GM19438 (cell line): ENCODE results near the gene MRPS14.
"Not testable (repeated sequence)": the region's sequence is repeated elsewhere in the genome, so short reads cannot be mapped to it uniquely, and the experiment has no call there.

Experiments
- ATAC-seq: cut with Tn5 transposase; IDR thresholded peaks from one replicate; pipeline ENCODE4 v1.9.1; 2021; ENCODE audit warnings: low read depth; ENCODE audit not compliant: unreplicated experiment

MRPS14 gene

DNA sequence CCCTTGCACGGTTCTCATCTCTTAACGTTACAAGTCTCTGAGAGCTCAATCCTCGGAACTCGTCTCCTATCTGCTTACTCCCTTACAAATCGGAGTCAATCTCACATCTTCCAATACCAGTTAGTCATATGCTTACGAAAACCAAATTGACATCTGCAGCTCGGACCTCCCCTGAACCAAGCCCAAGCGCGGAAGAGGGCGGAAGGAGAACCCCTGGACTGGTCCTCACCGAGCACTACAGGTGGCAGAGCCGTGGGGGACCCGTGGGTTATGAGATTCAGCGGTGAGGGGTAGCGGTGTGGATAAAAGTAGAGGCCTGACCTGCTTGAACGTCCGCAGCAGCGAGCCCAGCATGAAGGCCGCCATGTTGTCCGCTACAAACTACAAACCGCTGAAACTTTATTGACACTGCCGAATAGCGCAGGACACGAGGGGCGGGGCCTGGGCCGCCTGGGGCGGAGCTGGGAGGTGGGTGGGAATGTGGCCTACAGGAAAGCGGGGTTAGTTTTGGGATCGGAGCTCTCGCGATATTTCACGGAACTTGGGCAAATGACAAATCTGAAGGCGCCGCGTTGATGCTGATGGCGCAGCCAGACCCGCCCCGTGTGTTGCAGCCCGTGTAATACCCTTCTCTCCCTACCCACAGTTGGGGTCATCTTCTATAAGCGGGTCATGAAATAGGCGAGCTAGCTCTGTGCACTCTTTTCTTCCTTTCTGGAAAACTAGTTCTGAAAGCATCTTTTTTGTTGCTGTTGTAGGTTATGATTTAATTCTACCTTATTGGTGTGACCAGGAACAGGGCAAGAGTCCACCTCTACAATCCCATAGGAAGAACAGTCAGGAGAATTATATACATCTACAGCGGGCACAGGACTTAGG, at the start of gene MRPS14:
Gene MRPS14, minus strand, starts transcription at position 383 of the 879 bp plus-strand sequence. Its CDS starts 17 bp downstream, at position 366.
- ATAC-seq = peak; percentile 96

DNA sequence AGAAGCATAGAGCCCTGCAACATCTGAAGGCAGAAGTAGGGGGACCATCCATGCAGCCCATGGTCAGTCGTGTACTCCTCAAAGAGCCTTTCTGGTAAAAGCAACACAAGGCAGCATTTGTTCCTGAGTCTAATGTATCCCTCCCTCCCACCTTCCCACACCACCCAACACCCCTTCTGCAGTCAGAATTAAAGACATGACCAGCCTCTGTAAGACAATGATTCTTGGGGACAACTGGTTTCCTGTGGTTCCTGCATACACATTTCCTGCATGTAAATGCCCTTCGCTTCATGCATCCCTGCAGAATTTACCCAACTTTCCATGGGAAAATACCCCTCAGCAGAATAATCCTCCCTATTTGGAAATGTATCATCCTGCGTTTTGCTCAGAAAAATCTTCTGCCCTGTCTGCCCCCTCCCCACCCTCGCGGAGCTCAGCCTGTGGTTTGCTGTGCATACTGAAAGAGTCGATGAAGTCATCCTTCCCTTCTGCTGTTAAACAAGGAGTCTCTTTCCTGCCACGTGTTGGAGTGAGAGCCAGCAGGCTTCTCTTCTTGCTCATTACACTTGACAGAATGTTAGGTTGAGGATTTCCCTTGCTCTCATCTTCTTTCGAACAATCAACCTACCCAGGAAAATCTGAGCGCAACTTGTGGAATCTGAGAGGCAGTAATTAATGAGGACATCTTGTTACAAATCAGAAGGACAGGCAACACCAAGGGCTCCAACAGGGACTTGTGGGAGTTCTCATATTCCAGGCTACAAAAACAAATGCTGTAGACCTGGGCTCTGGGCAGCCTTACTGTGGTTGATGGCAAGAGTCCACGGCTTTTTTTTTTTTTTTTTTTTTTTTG, 49.1 kb upstream of the MRPS14 start:
- ATAC-seq = peak; percentile 58

DNA sequence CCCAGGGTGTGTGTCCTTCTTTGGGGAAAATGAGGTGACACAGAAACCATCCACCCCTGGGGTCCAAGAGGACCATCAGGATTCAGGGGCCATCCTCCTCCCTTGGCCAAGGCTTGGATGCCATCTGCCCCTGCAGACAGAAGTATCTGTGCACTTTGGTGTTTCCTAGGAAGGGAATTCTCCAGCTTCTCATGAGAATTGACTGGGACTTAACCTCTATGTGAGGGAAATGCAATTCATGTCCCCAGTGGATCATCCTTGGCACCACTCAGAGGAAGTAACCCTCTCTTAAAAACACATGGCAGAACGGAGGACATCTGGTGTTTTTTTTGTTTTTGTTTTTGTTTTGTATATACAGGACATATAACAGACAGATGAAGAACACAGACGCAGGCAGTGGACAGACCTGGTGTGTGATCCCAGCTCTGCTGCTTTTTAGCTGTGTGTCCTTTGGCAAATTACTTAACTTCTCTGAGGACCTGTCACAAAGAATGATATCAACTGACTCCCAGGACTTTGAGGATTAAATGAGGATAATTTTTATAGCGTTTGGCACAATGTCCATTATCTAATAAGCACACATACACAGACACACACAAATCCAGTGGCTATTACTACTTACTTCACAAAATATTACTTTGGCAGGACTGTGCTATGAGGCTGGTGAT, 48.2 kb upstream of the MRPS14 start:
- no peak for ATAC-seq

DNA sequence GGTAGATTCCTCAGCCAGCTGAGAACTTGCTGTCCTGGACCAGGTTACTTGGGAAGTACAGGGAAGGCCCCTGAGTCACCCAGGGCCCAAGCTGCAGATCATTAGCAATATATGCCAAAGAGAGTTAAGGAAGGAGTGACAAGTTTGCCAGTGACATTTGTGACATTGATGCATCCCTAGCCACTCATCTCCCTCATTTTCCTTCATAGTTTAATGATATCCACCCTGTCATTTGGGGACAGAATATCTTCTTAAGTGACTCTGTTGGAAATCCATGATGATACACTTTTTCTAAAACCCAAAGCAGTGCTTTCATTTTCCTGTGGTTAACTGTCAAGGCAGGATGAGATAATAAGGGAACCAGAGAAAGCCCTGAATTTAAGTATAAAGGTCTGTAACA, 47.6 kb upstream of the MRPS14 start:
- ATAC-seq = no peak

DNA sequence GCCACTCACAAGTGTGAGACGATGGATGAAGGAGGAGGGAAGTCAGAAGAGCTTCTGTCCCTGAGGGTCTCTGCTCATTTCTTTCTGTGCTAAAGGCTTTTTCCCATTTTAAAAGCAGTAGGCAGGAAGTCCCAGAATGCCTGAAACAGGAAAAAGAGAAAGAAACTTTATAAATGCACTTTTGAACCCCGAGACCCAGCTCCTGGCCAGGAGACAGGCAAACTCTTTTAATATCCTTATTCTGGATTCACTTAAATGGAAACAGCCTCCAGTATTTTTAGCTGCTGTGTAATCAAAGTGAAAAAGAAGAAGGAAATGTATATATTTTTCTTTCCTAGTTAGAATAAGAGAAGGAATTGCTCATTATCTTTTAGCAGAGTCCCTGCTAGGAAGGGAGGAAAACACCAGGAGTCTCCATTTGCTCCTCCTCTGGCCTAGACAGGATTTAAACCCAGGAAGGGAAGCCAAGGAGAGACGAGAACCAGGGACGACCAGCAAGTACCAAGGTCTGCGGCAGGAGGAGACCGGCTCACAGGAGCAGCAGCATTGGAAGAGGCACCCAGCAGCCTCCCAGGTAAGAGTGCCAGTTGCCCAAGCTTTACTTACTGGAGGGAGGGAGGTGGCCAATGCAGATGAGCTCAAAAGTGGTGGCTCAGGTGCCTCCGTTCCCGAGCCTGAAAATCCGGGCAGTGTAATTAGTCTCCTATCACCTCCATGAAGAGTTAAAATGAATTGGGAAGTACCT, 44.3 kb upstream of the MRPS14 start, which contains the start of gene TNN:
Gene TNN, plus strand, starts transcription at position 472 of the 745 bp plus-strand sequence. CDS start 9,586 bp downstream, outside the sequence.
- no peak for ATAC-seq

DNA sequence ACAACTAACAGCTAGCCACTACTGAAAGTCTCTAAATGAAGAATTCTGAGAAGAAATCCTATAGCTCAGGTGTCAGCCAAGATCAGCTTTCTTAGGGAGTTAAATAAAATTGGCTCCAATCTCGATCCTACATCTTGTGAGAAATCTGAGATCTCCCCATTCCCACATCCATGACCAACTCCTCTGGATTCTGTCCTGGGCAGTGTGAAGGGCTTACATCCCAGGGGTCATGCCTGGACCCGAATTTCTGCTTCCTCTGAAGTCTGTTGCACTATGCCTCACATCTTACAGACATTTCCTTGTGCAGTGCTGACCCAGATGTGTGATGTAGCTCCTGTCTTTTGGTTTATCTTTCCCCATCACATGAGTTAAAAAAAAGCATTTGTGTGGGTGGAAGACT, 39.6 kb upstream of the MRPS14 start:
- ATAC-seq = no peak

DNA sequence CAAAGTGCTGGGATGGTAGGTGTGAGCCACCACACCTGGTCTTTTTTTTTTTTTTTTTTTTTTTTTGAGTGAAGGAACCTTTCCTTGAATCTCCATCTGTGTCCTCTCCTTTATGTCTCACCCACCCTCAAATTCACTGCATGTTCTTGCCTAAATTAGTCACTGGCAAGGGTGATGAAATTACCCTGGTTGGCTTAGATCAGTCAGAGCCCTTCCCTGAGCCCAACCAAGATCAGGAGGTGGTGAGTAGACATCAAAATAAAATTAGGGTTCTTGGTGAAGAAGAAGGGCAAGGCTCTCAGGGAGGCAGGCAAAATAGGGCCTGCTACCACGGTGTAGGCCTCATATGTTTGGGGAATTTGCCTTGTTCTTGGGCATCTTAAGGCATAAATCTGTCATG, 39.1 kb upstream of the MRPS14 start:
- ATAC-seq = no peak

DNA sequence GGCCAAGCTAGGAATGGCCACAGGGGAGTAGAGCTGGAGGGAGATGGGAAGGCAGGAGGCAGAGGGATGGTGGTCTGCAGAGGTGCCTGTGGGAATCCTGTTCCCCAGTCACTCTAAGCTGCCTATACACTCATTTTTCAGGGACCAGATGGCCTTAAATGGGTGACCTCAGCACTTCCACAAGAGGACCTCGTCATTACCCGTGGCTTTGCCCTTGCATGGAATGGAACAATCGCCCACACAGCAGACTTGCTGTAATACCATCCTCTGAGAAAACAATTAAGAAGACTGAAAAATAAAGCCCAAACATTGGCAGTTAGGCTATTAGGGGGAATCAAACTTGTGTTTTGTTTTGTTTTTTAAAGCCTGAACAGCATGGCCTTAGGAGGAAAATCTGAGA, 31.5 kb upstream of the MRPS14 start:
- ATAC-seq = no peak

DNA sequence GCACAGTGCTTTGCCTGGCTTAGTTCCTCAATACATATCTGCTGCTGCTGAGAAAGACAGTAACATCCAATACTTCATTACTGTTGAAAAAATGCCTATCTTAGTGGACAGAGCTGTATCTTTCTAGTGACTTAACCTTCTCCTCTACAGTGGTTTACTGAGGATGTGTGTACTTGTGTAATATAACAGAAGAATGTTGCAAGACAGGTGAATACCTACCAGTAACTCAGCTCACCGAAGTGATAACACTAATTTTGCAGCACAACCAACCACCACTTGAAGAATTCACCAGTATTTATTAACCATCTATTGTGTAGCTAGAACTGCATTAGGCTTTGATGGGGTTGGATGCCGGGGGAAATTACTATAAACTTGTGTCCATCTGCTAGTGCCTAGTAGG, 27.8 kb upstream of the MRPS14 start:
- no peak for ATAC-seq

DNA sequence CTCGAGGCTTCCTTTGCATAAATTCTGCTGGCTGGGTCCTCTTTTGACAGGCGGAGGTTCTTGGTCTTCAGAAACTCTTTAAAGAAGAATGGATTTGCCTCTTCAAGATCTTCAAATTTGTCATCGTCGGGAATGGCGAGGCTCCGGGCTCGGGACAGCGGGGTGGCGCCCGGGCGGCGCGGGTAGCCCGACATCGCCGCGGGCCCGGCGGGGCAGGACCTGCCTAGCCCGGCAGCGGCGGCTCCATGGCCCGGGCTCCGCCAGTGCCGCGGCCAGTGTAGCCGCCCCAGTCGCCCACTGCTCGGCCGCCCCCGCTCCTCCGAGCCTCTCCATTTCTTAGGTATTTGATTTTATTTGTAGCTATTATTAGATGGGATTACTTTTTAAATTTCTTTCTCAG, 22.3 kb upstream of the MRPS14 start:
- ATAC-seq = no peak

DNA sequence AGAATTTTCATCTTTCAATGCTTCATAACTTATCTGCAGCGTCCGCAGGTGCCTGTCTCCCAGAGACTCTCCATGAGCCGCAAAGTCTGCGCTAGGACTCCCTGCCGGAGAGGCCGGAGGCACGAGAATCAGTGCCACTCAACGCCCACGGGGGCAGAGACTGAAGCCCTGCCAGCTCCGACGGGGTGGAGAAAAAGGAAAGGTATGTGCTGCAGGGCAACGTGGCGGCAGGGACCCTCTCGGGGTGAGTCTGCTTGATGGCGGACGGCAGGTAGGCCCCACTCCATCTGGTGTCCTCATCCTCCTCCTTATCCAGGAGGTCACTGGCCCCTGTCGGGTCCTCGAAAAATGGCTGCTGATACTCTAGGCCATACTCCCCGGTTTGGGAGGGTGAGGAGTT, 21.9 kb upstream of the MRPS14 start:
- ATAC-seq = no peak

DNA sequence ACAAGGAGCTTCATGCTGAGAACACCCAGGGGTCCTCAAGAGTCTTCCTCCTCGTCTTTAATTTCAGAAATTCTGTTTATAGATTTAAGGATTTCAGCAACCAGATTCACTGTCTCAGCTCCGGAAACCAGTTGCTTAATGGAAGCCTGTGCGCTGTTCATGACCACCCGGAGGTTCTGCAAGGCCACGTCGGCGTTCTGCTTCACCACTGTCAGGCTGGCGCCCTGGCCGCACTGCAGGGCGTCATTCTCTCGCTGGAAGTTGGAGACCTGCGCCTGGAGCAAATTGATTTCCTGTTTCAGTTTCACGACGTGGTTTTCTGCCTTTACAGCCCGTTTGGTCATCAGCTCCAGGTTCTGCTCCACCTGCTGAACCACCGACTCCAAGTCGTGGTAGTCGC, 21.4 kb upstream of the MRPS14 start:
- ATAC-seq = not testable (repeated sequence)

DNA sequence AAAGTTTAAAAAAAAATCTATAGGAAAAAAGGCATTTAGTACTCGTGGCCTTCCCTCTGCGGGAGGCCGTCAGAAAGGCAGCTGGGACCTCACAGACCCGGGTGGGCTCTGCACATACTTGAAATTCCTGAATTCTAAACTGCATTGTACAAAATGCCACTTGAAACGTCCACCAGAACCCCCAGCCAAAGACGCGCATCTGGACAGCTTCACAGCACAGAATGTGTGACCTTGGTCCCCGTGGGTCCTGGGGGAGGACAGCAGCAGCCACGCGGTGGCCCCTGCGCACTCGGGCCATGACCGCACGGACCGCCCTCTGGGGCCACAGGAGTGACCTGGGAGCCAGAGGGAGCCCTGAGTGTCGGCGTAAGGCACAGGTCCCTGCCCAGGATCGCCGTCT, 20.6 kb upstream of the MRPS14 start:
- ATAC-seq = no peak

DNA sequence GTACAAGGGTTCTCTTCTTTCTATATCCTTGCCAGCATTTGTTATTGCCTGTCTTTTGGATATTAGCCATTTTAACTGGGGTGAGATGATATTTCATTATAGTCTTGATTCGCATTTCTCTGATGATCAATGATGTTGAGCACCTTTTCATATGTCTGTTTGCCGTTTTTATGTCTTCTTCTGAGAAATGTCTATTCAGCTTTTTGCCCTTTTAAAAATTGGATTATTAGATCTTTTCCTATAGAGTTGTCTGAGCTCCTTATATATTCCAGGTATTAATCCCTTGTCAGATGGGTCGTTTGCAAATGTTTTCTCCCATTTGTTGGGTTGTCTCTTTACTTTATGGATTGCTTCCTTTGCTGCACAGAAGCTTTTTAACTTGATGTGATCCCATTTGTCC, 19.4 kb upstream of the MRPS14 start:
- ATAC-seq = no peak

DNA sequence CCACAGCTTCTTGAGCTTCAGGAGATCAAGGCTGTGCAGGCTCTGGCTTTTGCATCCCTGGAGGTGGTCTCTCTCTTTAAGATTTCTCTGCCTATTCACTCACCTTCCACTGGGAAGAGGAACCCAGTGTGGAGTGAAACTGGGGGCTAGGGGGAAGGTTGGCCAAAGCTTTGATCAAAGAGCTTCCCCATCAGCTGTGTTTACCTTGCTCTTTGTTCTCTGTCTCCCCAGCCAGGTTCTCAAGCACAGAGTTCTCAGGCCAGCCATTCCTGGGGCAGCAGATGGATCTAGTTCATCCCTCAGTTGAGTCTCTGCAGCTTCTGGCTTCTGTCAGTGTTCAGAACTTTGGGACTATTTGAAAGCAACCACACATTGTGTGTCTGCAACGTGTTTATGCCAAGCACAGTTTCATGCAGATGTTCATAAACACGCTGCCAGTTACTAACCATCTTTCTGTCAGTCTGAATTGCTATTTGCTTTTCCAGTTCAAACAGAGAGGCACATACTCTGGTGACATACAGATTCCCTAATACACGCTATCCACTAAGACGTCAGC, 17.2 kb upstream of the MRPS14 start:
- ATAC-seq = no peak

DNA sequence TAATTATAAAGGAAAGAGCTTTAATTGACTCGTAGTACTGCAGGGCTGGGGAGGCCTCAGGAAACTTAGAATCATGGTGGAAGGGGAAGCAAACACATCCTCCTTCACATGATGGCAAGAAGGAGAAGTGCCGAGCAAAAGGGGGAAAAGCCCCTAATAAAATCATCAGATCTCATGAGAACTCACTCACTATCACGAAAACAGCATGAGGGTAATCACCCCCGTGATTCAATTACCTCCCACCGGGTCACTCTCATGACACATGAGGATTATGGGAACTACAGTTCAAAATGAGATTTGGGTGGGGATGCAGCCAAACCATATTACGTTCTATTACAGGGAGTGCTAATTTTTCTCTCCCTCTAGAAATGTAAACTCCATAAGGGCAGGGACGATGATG, 14.2 kb upstream of the MRPS14 start:
- no peak for ATAC-seq

DNA sequence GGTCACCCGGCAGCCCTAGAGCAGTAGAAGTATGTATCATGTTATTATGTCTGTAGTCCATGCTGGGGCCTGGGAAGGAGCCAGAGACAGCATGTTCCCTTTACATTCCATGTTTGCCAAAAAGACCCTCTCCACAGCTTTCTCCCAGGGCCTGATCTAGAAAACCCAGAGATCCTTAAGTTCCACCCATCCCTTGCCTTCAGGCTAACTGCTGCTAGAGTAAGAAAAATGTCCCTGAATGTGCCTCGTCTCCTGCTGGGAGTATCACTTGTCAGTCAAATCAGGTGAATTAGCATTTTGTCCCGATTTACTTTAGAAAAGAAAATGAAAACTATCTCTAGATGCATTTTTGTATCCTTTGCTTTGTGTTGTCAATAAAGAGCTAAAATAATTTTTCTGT, 13.3 kb upstream of the MRPS14 start:
- ATAC-seq = no peak

DNA sequence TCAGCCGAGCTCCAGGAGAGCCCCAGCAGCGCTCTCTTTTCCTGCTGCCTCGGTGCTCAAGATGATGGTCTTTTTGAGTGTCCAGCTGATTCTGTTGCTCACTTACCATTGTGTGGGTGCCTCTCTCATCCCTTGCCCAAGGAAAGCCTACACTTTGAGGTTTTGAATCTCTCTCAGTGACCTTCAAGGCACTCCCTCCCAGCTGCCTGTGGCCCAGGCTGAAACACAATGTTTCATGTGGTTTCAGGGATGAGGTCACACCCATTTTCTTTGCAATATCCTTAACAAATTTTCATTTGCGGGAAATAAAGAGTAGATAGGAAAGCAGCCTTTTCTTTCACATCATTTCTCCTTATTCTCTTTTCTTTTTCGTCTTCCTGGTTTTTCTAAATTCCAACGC, 12.6 kb upstream of the MRPS14 start:
- ATAC-seq = no peak

DNA sequence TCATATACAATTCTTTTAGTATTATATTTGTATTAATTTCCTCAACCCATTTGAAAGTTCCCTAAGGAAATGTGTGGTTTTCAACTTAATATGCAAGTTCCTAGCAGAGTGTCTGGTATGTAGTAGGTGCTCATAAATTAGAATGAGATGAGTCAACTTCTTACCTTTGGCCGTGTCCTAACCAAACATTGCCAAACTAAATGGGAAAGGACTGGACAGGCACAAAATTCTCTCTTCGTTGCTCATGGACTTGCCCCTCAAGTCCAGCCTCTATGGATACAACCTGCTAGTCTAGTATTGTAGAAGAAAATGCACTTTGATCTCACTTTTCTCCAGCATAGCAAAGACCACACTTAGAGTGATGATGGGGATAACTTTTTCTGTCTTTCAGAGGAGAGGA, 11.6 kb upstream of the MRPS14 start:
- no peak for ATAC-seq

DNA sequence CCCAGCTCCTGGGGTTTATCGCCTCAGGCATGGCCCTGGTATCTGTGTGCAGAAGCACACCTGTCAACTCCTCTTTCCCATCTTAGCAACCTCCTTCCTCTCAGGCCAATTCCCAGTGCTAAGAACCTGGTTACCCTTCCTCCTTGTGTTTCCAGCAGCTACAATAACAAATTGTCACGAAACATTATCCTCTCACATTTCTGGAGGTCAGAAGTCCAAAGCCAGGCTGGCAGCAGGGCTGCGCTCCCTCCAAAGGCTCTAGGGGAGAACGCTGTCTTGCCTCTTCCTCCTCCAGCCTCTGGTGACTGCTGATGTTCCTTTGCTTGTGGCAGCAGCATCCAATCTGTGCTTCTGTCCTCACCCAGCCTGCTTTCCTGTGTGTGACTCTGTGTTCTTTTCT, 10.7 kb upstream of the MRPS14 start:
- ATAC-seq = no peak
